H9 (cell line): ENCODE results near the gene AATF. TPM values are rescaled to one million over a fixed set of nuclear protein-coding genes. Genes with fewer than 3 reads are reported as not detected.

Source experiments
- DNase-seq: peaks from one replicate; pipeline ENCODE4 v3.0.0-alpha.2; 2017
- H2AFZ ChIP-seq: one replicate; pipeline ENCODE4 v1.6.1; 2013; ENCODE audit warnings: mild to moderate bottlenecking, low read length, control low read depth, moderate library complexity
- H2AK5ac ChIP-seq: 2 replicates; pipeline ENCODE4 v1.6.1; 2013; ENCODE audit warnings: low read length, control low read depth, mixed read lengths; ENCODE audit not compliant: insufficient read length
- H2BK120ac ChIP-seq: one replicate; pipeline ENCODE4 v1.6.1; 2013; ENCODE audit warnings: low read depth, mild to moderate bottlenecking, low read length, control low read depth, inconsistent platforms; ENCODE audit not compliant: poor library complexity, severe bottlenecking
- H2BK12ac ChIP-seq: 2 replicates; pipeline ENCODE4 v1.6.1; 2013; ENCODE audit warnings: low read length, control low read depth, mixed read lengths, low read depth; ENCODE audit not compliant: insufficient read length
- H2BK15ac ChIP-seq: 2 replicates; pipeline ENCODE4 v1.6.1; 2013; ENCODE audit warnings: low read depth, low read length, control low read depth
- H2BK20ac ChIP-seq: one replicate; pipeline ENCODE4 v1.6.1; 2013; ENCODE audit warnings: low read depth, mild to moderate bottlenecking, low read length, control low read depth, inconsistent platforms; ENCODE audit not compliant: poor library complexity, severe bottlenecking
- H2BK5ac ChIP-seq: 2 replicates; pipeline ENCODE4 v1.6.1; 2013; ENCODE audit warnings: low read length, control low read depth, mixed read lengths; ENCODE audit not compliant: insufficient read length
- H3K14ac ChIP-seq: 2 replicates; pipeline ENCODE4 v1.6.1; 2013; ENCODE audit warnings: low read length, control low read depth; ENCODE audit not compliant: insufficient read depth
- H3K18ac ChIP-seq: 2 replicates; pipeline ENCODE4 v1.6.1; 2013; ENCODE audit warnings: low read depth, mild to moderate bottlenecking, mixed read lengths, low read length, control low read depth; ENCODE audit not compliant: insufficient read length
- H3K23ac ChIP-seq: 2 replicates; pipeline ENCODE4 v1.6.1; 2013; ENCODE audit warnings: low read length, control low read depth, mixed read lengths, low read depth; ENCODE audit not compliant: insufficient read length
- H3K23me2 ChIP-seq: 2 replicates; pipeline ENCODE4 v1.6.1; 2013; ENCODE audit warnings: low read depth, mild to moderate bottlenecking, mixed read lengths, low read length, control low read depth; ENCODE audit not compliant: insufficient read length, poor library complexity, severe bottlenecking
- H3K27ac ChIP-seq: 2 replicates; pipeline ENCODE4 v1.5.1; 2013; ENCODE audit warnings: low read length, control low read depth, mixed read lengths, low read depth; ENCODE audit not compliant: insufficient read length
- H3K27me3 ChIP-seq: 2 replicates; pipeline ENCODE4 v1.6.1; 2013; ENCODE audit warnings: low read length, control low read depth, inconsistent platforms; ENCODE audit not compliant: insufficient read depth
- H3K4ac ChIP-seq: 2 replicates; pipeline ENCODE4 v1.6.1; 2013; ENCODE audit warnings: low read depth, mild to moderate bottlenecking, control low read depth, inconsistent platforms, low read length, moderate library complexity
- H3K4me1 ChIP-seq: 2 replicates; pipeline ENCODE4 v1.6.1; 2013; ENCODE audit warnings: low read length, control low read depth, inconsistent platforms; ENCODE audit not compliant: insufficient read depth
- H3K4me2 ChIP-seq: 2 replicates; pipeline ENCODE4 v1.6.1; 2013; ENCODE audit warnings: low read length, control low read depth, mixed read lengths; ENCODE audit not compliant: insufficient read length, insufficient read depth
- H3K56ac ChIP-seq: 2 replicates; pipeline ENCODE4 v1.6.1; 2013; ENCODE audit warnings: low read depth, mild to moderate bottlenecking, mixed read lengths, low read length, control low read depth; ENCODE audit not compliant: insufficient read length
- H3K79me1 ChIP-seq: 2 replicates; pipeline ENCODE4 v1.6.1; 2013; ENCODE audit warnings: low read depth, mild to moderate bottlenecking, moderate library complexity, low read length, control low read depth, inconsistent platforms; ENCODE audit not compliant: insufficient read depth, poor library complexity, severe bottlenecking
- H3K79me2 ChIP-seq: 2 replicates; pipeline ENCODE4 v1.6.1; 2013; ENCODE audit warnings: low read length, control low read depth, inconsistent platforms; ENCODE audit not compliant: insufficient read depth
- H3K9ac ChIP-seq: 2 replicates; pipeline ENCODE4 v1.6.1; 2013; ENCODE audit warnings: low read length, control low read depth, mixed read lengths; ENCODE audit not compliant: insufficient read length; ENCODE audit errors: extremely low read depth
- H3K9me3 ChIP-seq: one replicate; pipeline ENCODE4 v1.6.1; 2013; ENCODE audit warnings: low read depth, low read length, inconsistent platforms; ENCODE audit not compliant: control insufficient read depth
- H3T11ph ChIP-seq: one replicate; pipeline ENCODE4 v1.6.1; 2013; ENCODE audit warnings: mild to moderate bottlenecking, low read length, control low read depth, inconsistent platforms
- H4K20me1 ChIP-seq: one replicate; pipeline ENCODE4 v1.6.1; 2013; ENCODE audit not compliant: control insufficient read depth, insufficient read length, insufficient read depth
- H4K5ac ChIP-seq: 2 replicates; pipeline ENCODE4 v1.6.1; 2013; ENCODE audit warnings: low read depth, mild to moderate bottlenecking, mixed read lengths, low read length, control low read depth; ENCODE audit not compliant: insufficient read length
- H4K8ac ChIP-seq: replicated peaks from 2 replicates; pipeline ENCODE4 v1.6.1; 2013; ENCODE audit warnings: low read length, control low read depth, mixed read lengths, low read depth; ENCODE audit not compliant: insufficient read length
- H4K91ac ChIP-seq: 2 replicates; pipeline ENCODE4 v1.6.1; 2013; ENCODE audit warnings: low read depth, mild to moderate bottlenecking, moderate library complexity, mixed read lengths, low read length, control low read depth; ENCODE audit not compliant: insufficient read length
- H3K27ac Mint-ChIP-seq, 3 experiments: 2 replicates in 2 of 3; 3 replicates in 1 of 3; pipeline ENCODE4 v1.8.0; 2020 to 2021; ENCODE audit warnings: mixed read lengths in 3 of 3, mild to moderate bottlenecking in 1 of 3, moderate library complexity in 1 of 3
- H3K27me3 Mint-ChIP-seq: 2 replicates; pipeline ENCODE4 v1.8.0; 2021; ENCODE audit warnings: low read depth, mild to moderate bottlenecking, moderate library complexity, mixed read lengths
- H3K36me3 Mint-ChIP-seq, 3 experiments: 2 replicates in 2 of 3; 3 replicates in 1 of 3; pipeline ENCODE4 v1.8.0; 2020 to 2021; ENCODE audit warnings: low read depth in 3 of 3, mixed read lengths in 3 of 3; ENCODE audit not compliant: insufficient read depth in 1 of 3
- H3K4me1 Mint-ChIP-seq, 2 experiments: 2 replicates each; pipeline ENCODE4 v1.8.0; 2020; ENCODE audit warnings: mixed read lengths in 2 of 2
- H3K4me3 Mint-ChIP-seq, 2 experiments: 2 replicates in 1 of 2; 3 replicates in 1 of 2; pipeline ENCODE4 v1.8.0; 2020 to 2021; ENCODE audit warnings: mild to moderate bottlenecking in 2 of 2, mixed read lengths in 2 of 2, moderate library complexity in 1 of 2
- H3K9me3 Mint-ChIP-seq, 2 experiments: 2 replicates in 1 of 2; 3 replicates in 1 of 2; pipeline ENCODE4 v1.8.0; 2020; ENCODE audit warnings: mild to moderate bottlenecking in 2 of 2, mixed read lengths in 2 of 2, moderate library complexity in 1 of 2
- WGBS: extraction: QIAGEN DNeasy Blood & Tissue Kit; methylation state at CpG from one replicate; pipeline ENCODE4 v1.1.7; 2013; ENCODE audit warnings: missing lambda C conversion rate, low lambda C conversion rate, mixed read lengths; ENCODE audit not compliant: insufficient read length; ENCODE audit errors: extremely low coverage; 5-methylcytosine and 5-hydroxymethylcytosine counted together
- total RNA-seq: library from RNA; stranded (reverse); gene quantifications from 2 replicates; pipeline ENCODE4 v1.2.1, GENCODE V29; 2021
- TF ChIP-seq, protein P1 (sequence below): fragments of 200-600 bp; sonication (generic); conservative IDR thresholded peaks from 3 replicates; pipeline ENCODE4 v1.8.0; 2021; ENCODE audit warnings: antibody characterized with exemption, mild to moderate bottlenecking

AATF gene
- total RNA-seq, 1 experiment from 2014 or later, result 69.6 TPM

DNA sequence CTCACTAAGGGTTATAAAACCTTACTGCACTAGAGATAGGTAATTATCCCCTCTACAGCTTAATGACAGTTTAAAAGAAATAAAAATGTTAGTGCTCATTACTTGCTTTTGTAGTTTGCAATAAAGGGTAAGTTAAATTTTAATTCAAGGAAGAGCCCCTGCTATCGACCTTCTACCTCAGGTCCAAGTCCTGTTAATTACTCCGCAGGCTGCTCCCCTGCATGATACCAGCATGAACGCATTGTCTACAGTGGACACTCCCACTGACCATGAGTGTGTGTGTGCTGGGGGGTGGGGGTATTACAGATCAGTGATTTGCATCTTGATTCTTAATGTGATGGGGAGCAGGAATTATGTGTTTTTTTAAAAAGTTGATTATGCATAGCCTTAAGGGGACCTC is 103.1 kb downstream of the AATF start:
- peaks cover 40 to 43% of the 10 kb centered on the region in 2 experiments for H3K4me1 Mint-ChIP-seq
- H2BK12ac ChIP-seq, result no peak overlapping the region
- no peak overlapping the region for H3T11ph ChIP-seq
- H3K23me2 ChIP-seq, result no peaks in the 10 kb centered on the region
- no peak overlapping the region for H2BK5ac ChIP-seq
- no CpG with 5 or more reads among the region's 3 CpGs for WGBS
- H3K27me3 ChIP-seq, result no peaks in the 10 kb centered on the region
- H3K4me3 Mint-ChIP-seq, result no peak overlapping the region
- H3K4me1 ChIP-seq, result peaks cover 6% of the 10 kb centered on the region
- H2AK5ac ChIP-seq, result no peak overlapping the region
- no peak overlapping the region for H2BK120ac ChIP-seq
- H4K20me1 ChIP-seq, result no peaks in the 10 kb centered on the region
- H3K56ac ChIP-seq, result no peak overlapping the region
- no peak overlapping the region for H3K4me2 ChIP-seq
- no peaks in the 10 kb centered on the region for H3K79me2 ChIP-seq
- H3K27ac Mint-ChIP-seq, result no peak overlapping the region
- H4K91ac ChIP-seq, result no peak overlapping the region
- no peak overlapping the region for H3K27ac ChIP-seq
- no peak for DNase-seq
- H4K8ac ChIP-seq, result no peak overlapping the region
- H3K18ac ChIP-seq, result no peak overlapping the region
- TF ChIP-seq, protein P1, sequence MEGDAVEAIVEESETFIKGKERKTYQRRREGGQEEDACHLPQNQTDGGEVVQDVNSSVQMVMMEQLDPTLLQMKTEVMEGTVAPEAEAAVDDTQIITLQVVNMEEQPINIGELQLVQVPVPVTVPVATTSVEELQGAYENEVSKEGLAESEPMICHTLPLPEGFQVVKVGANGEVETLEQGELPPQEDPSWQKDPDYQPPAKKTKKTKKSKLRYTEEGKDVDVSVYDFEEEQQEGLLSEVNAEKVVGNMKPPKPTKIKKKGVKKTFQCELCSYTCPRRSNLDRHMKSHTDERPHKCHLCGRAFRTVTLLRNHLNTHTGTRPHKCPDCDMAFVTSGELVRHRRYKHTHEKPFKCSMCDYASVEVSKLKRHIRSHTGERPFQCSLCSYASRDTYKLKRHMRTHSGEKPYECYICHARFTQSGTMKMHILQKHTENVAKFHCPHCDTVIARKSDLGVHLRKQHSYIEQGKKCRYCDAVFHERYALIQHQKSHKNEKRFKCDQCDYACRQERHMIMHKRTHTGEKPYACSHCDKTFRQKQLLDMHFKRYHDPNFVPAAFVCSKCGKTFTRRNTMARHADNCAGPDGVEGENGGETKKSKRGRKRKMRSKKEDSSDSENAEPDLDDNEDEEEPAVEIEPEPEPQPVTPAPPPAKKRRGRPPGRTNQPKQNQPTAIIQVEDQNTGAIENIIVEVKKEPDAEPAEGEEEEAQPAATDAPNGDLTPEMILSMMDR, result no peak
- H2BK15ac ChIP-seq, result no peak overlapping the region
- H3K36me3 Mint-ChIP-seq, result peaks cover 0 to 21% (median 21%) of the 10 kb centered on the region in 3 experiments; a peak in 6 of 7 replicates
- H4K5ac ChIP-seq, result no peak overlapping the region
- no peaks in the 10 kb centered on the region for H3K9me3 ChIP-seq
- H3K27me3 Mint-ChIP-seq, result no peaks in the 10 kb centered on the region; the same call in 1 of the 2 replicates
- H2BK20ac ChIP-seq, result no peak overlapping the region
- no peak overlapping the region for H3K23ac ChIP-seq
- H3K14ac ChIP-seq, result no peak overlapping the region
- H3K9ac ChIP-seq, result no peak overlapping the region
- H2AFZ ChIP-seq, result no peak overlapping the region
- no peaks in the 10 kb centered on the region; a peak in 1 of 5 replicates for H3K9me3 Mint-ChIP-seq
- H3K4ac ChIP-seq, result no peak overlapping the region
- H3K79me1 ChIP-seq, result no peaks in the 10 kb centered on the region
